Osteoblast (primary cell): Measurements from ENCODE around the gene MEIS1. TPM values are rescaled to one million over a fixed set of nuclear protein-coding genes. Genes with fewer than 3 reads are reported as not detected.
A peak's percentile ranks its signal among the peaks of the same experiment; 100 is the strongest.
"Not testable (repeated sequence)": the region's sequence is repeated elsewhere in the genome, so short reads cannot be mapped to it uniquely, and the experiment has no call there.

Source experiments
- DNase-seq: peaks from one replicate; pipeline ENCODE4 v3.0.0; 2011; ENCODE audit warnings: low spot score, mixed read lengths; ENCODE audit not compliant: insufficient read length; ENCODE audit errors: missing footprints
- H2AFZ ChIP-seq: 2 replicates; pipeline ENCODE4 v1.6.0; 2011; ENCODE audit warnings: mild to moderate bottlenecking, low read length
- H3K27ac ChIP-seq: 2 replicates; pipeline ENCODE4 v1.5.1; 2011; ENCODE audit warnings: mild to moderate bottlenecking, low read depth, low read length, moderate library complexity
- H3K27me3 ChIP-seq: 2 replicates; pipeline ENCODE4 v1.6.0; 2012; ENCODE audit warnings: mild to moderate bottlenecking, control low read depth, inconsistent platforms, low read length, moderate library complexity; ENCODE audit not compliant: insufficient read depth
- H3K36me3 ChIP-seq: 2 replicates; pipeline ENCODE4 v1.5.1; 2011; ENCODE audit warnings: mild to moderate bottlenecking, low read length, control low read depth, moderate library complexity; ENCODE audit not compliant: insufficient read depth
- H3K4me1 ChIP-seq: 2 replicates; pipeline ENCODE4 v1.5.1; 2011; ENCODE audit warnings: mild to moderate bottlenecking, low read length, control low read depth, moderate library complexity; ENCODE audit not compliant: insufficient read depth
- H3K4me2 ChIP-seq: 2 replicates; pipeline ENCODE4 v1.6.0; 2011; ENCODE audit warnings: mild to moderate bottlenecking, low read length; ENCODE audit not compliant: insufficient read depth
- H3K4me3 ChIP-seq: fragments of 200-600 bp; sonication (generic); 3 replicates; pipeline ENCODE4 v1.5.1; 2012; ENCODE audit warnings: mild to moderate bottlenecking, low read length, inconsistent platforms; ENCODE audit not compliant: insufficient read depth
- H3K79me2 ChIP-seq: 2 replicates; pipeline ENCODE4 v1.6.0; 2012; ENCODE audit warnings: mild to moderate bottlenecking, low read length, control low read depth, inconsistent platforms; ENCODE audit not compliant: insufficient read depth
- H3K9me3 ChIP-seq: 2 replicates; pipeline ENCODE4 v1.5.1; 2011; ENCODE audit warnings: low read depth, low read length, control low read depth
- H4K20me1 ChIP-seq: 2 replicates; pipeline ENCODE4 v1.6.0; 2012; ENCODE audit warnings: mild to moderate bottlenecking, low read length, control low read depth; ENCODE audit not compliant: insufficient read depth
- total RNA-seq: library from RNA; depleted of rRNA; stranded (reverse); fragments of >200 nt; gene quantifications from 2 replicates; pipeline ENCODE4 v1.2.3, GENCODE V29; 2012
- TF ChIP-seq, protein P1 (sequence below): IDR thresholded peaks from 2 replicates; pipeline ENCODE4 v1.5.1; 2011; ENCODE audit warnings: mild to moderate bottlenecking, low read depth, low read length, moderate library complexity; ENCODE audit errors: extremely low read depth

The MEIS1 gene
- total RNA-seq, 1 donor: 11.9 TPM

DNA sequence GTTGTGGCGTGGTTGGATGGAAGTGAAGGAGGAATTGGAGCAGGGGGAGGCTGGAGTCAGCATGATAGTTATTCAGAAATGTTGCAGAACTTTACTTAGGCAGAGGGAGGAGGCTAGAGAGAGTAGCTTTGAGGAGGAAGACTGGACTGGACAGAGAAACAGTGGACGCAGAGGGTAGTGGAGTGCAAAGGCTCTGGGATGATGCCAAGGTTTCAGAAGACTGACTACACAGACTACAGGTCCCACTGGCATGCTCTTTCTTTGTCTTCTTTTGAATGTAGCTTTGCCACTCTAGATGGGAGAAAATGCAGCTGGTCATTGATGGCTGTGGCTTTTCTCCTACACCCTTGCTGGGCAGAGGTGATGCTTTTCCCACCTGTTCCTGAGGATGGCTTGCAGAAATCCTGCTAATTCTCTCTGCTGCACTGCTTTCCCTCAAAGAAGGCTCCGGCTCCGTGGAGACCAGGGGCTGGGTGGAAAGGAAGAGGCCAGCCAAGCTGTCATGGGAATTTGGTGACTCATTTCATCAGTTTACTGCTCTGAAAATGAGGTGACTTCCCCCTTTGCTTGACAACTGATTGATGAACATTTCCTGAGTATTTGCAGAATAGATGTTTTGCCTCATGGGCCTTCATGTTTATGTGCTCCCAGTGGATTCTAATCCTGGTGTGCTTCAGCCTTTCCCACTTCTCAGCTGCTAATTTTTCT is 42.4 kb downstream of the MEIS1 start:
- no peak for DNase-seq
- Histone ChIP-seq H3K9me3 (no peaks in the 10 kb centered on the region), H3K4me3 (no peak overlapping the region), H4K20me1 (no peaks in the 10 kb centered on the region), H3K27ac (no peak overlapping the region), H3K4me2 (no peak overlapping the region), H3K79me2 (no peaks in the 10 kb centered on the region), H2AFZ (no peak overlapping the region), H3K27me3 (no peaks in the 10 kb centered on the region), H3K4me1 (peaks cover 8% of the 10 kb centered on the region), H3K36me3 (no peaks in the 10 kb centered on the region)
- TF ChIP-seq, protein P1, sequence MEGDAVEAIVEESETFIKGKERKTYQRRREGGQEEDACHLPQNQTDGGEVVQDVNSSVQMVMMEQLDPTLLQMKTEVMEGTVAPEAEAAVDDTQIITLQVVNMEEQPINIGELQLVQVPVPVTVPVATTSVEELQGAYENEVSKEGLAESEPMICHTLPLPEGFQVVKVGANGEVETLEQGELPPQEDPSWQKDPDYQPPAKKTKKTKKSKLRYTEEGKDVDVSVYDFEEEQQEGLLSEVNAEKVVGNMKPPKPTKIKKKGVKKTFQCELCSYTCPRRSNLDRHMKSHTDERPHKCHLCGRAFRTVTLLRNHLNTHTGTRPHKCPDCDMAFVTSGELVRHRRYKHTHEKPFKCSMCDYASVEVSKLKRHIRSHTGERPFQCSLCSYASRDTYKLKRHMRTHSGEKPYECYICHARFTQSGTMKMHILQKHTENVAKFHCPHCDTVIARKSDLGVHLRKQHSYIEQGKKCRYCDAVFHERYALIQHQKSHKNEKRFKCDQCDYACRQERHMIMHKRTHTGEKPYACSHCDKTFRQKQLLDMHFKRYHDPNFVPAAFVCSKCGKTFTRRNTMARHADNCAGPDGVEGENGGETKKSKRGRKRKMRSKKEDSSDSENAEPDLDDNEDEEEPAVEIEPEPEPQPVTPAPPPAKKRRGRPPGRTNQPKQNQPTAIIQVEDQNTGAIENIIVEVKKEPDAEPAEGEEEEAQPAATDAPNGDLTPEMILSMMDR: no peak

DNA sequence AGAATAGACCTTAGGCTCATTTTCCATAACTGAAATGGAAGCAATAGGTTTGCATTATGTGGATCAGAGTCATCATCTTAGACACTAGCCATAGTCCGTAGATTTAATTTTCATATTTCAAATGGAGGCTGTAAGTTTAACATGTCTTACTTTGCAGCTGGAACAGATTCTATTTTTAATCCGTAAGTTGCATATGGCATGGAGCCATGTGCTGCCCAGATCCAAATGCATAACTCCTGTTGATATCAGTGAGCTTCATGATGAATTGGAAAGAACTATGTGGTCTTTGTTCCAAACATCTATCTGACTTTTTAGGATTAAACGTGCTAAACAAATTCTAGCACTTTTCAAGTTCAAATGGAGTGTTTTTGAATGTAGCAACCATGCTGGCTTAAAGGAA is 43.4 kb downstream of the MEIS1 start:
- DNase-seq: no peak
- H3K4me2 ChIP-seq: no peak overlapping the region
- H2AFZ ChIP-seq: no peak overlapping the region
- no peaks in the 10 kb centered on the region for H4K20me1 ChIP-seq
- no peaks in the 10 kb centered on the region for H3K79me2 ChIP-seq
- no peak overlapping the region for H3K4me3 ChIP-seq
- H3K27me3 ChIP-seq: no peaks in the 10 kb centered on the region
- TF ChIP-seq, protein P1: no peak
- no peaks in the 10 kb centered on the region for H3K9me3 ChIP-seq
- H3K4me1 ChIP-seq: peaks cover 8% of the 10 kb centered on the region
- no peak overlapping the region for H3K27ac ChIP-seq
- no peaks in the 10 kb centered on the region for H3K36me3 ChIP-seq

DNA sequence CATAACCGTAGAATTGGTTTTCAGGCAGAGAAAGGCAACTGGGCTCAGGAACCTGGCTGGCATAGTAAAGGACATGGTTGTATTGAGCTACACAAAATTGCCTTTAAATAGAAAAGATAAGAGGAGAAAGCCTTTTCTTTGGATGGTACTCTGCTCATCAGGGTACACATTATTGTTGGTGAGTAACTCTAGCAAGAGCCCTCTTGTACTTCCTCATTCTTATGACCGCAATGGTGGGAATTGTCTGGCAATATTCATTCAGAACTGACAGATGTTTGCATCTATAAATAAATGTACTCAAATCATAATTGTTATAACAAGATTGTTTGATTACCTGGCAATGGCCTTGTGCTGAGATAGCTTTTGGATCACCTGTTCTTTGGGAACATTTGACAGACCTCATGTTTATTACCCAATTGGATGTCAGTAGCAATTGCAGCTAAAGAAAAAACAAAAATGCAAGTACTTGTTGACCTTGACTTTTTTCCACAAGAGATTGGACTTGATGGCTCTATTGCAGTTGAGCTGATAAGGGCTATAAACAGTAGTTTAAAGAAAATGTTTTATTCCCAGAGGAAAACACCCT is 43.9 kb downstream of the MEIS1 start:
- TF ChIP-seq, protein P1: no peak
- Histone ChIP-seq H3K27me3 (no peaks in the 10 kb centered on the region), H3K79me2 (no peaks in the 10 kb centered on the region)

DNA sequence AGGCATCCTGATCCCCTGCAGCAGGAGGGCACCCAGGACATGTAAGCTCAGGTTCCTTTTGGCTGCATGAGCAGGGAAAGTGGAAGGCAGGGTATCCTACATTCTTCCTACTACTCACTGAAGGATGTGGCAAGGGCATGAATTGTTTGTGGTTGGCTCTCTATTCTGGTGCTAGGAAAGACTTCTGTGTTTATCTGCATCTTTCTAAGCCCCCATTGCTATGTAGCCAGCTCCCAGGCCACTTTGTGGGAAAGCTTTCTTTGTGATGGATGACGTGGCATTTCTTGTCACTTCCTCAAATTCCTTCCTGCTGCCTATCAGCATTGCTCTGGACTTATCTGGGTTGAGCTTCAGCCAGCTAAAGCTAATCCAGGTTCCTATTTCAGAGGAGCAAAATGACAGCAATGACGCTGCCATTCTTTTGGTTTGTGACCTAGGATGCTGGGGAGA is 46.2 kb downstream of the MEIS1 start:
- no peaks in the 10 kb centered on the region for H3K27me3 ChIP-seq
- H4K20me1 ChIP-seq: no peaks in the 10 kb centered on the region
- H3K4me2 ChIP-seq: no peak overlapping the region
- no peaks in the 10 kb centered on the region for H3K79me2 ChIP-seq
- no peak for DNase-seq
- H3K4me1 ChIP-seq: peaks cover 8% of the 10 kb centered on the region
- no peak overlapping the region for H3K4me3 ChIP-seq
- TF ChIP-seq, protein P1: no peak
- no peaks in the 10 kb centered on the region for H3K36me3 ChIP-seq
- H3K27ac ChIP-seq: peak overlapping the region; percentile 49
- peak overlapping the region; percentile 46 for H2AFZ ChIP-seq
- H3K9me3 ChIP-seq: no peaks in the 10 kb centered on the region

More for the DNA sequence above, 43.9 kb downstream of the MEIS1 start:
- Histone ChIP-seq H3K9me3 (no peaks in the 10 kb centered on the region), H3K4me2 (no peak overlapping the region), H2AFZ (no peak overlapping the region), H3K4me3 (no peak overlapping the region), H3K4me1 (peaks cover 8% of the 10 kb centered on the region), H3K36me3 (no peaks in the 10 kb centered on the region), H4K20me1 (no peaks in the 10 kb centered on the region), H3K27ac (no peak overlapping the region)
- DNase-seq: no peak

DNA sequence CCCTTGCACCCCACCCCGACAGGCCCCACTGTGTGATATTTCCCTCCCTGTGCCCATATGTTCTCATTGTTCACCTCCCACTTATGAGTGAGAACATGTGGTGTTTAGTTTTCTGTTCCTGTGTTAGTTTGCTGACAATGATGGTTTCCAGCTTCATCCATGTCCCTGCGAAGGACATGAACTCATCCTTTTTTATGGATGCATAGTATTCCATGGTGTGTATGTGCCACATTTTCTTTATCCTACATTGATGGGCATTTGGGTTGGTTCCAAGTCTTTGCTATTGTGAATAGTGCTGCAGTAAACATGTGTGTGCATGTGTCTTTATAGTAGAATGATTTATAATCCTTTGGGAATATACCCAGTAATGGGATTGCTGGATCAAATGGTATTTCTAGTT is 50.3 kb downstream of the MEIS1 start:
- H3K4me2 ChIP-seq, H3K79me2 ChIP-seq, H4K20me1 ChIP-seq: not testable (repeated sequence)

More for the DNA sequence above, 50.3 kb downstream of the MEIS1 start:
- not testable (repeated sequence) for DNase-seq, H3K27ac ChIP-seq, H3K9me3 ChIP-seq, H3K4me3 ChIP-seq, H2AFZ ChIP-seq, H3K27me3 ChIP-seq, H3K36me3 ChIP-seq, H3K4me1 ChIP-seq
